ENCODE results near the gene PARVA.

Gene PARVA

DNA sequence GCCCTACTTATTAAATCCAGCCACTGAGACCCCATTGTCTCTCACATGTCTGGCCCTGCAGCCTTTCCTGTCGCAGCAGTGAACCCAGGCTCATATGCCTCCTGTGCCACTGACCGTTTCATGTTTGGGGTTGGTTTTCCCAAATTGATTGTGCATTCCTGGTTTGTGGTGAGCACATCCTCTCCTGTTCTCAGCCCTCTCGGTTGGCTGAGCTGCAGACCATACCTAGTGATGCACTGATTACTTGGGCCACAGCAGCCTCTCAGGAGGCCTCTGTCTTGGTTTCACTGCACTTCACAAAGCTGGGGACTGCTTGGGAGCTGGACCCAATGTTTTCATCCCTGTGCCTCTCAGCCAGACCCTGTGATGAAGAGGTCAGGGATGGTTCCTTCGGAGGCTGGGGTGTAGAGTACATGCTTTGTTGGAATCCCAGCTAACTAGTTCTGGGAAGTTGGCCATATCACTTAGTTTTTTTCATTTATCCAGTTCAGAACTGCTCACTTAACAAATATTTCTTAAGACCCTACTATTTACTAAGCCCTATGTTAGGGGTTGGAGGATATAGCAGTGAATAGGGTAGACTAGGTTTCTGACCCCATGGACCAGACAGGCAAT lies 30.9 kb downstream of the PARVA start:
- no peak for FAIRE-seq

DNA sequence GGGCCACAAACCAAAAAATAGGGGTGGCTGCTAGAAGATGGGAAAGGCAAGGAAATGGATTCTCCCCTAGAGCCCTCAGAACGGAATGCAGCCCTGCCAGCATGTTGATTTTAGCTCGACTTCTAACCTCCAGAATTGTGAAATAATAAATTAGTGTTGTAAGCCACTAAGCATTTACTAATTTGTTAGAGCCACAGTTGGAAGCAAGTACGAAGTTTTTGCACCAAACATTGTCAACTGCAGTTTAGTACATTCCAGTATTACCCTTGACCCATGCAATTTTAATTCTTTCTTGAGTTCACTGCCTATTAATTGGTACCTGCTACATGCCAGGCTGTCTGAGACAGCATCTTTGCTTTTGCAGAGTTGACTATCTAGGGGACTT lies 32.2 kb downstream of the PARVA start:
- FAIRE-seq, result no peak

DNA sequence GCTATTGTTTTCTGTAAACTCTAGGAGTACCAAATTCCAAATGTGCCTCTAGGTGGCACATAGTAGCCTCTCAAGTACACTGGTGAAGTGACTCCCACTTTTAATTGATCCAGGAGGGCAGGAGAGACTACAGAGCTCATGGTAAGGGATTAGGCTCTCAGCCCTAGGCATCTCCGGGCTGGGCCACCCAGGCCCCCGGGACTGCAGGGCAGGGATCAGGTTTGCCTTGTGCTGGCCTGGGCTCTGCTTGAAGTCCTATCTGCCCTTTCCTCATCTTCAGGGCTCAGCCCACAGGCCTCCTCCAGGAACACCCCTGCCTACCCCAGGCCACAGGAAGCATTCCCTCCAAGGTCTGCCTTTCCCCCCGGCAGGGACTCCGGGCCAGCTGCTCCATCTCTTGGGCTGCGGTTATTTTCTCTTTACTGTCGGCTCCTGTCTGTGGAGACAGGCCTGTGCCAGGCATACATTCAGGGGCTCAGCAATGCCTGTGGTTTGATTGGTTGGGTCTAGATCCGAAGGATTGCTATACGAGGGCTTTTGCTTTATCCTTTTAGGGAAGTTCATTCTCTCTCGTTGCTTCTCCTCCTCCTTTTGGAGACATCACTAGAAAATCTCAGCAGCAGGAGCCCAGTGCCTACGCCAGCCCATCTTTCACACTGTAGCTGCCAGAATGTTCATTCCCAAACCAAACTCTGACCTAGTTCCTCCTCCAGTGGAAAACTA lies 32.8 kb downstream of the PARVA start:
- no peak for FAIRE-seq

DNA sequence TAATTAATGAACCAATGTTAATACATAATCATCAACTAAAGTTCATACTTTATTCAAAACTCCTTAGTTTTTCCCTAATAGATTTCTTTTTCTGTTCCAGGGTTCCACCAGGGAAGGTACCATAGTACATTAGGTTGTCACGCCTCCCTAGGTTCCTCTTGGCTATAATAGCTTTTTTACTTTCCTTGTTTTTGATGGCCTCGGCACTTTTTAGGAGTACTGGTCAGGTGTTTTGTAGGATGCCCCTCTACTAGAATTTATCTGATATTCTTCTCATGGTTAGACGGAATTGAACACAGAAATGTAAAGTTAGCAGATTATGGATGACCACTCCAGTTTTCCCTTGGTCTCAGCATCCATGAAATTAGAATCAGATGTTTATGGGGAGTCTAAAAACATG lies 34.0 kb downstream of the PARVA start:
- no peak for FAIRE-seq

DNA sequence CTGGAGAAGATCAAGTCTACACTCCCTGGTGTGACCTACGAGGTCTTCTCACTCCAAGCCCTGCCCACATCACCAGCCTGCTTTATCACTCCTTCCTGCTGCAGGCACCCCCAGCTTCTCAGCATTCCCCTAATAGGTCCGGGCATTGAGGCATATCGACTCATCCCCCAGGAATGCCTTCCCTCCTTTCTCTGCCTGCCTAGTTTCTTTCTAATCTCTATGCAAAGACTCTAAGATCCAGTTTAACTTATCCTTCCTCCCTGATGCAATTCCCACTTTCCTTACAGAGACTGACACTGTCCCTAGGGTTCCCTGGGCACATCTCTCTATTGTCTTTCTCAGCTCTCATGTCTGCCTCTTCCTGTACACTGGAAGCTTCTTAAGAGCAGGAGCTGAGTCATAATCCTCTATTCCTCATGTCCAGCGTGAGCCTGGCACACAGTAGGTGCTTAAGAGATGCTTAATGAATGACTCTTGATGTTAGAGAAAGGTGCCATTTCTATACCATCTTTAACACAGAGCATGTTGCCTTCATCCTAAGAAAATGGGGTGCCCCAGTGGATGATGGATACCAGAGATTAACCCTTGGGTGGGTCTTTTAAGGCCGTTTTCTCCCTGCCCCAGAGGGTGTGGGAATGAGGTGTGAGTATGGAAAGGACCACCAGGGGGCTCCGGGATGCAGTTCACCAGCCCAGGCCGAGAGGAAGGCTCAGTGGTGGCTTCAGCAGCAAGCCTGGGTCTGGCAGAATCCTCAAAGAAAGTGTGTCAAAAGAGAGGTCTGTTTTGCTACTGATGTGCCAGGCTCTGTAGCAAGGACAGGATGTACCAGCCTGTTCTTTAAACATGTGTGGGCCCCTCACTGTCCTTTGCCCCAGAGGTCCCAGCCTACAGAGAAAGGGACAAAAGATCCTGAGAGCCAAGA lies 34.7 kb downstream of the PARVA start:
- FAIRE-seq, result no peak

DNA sequence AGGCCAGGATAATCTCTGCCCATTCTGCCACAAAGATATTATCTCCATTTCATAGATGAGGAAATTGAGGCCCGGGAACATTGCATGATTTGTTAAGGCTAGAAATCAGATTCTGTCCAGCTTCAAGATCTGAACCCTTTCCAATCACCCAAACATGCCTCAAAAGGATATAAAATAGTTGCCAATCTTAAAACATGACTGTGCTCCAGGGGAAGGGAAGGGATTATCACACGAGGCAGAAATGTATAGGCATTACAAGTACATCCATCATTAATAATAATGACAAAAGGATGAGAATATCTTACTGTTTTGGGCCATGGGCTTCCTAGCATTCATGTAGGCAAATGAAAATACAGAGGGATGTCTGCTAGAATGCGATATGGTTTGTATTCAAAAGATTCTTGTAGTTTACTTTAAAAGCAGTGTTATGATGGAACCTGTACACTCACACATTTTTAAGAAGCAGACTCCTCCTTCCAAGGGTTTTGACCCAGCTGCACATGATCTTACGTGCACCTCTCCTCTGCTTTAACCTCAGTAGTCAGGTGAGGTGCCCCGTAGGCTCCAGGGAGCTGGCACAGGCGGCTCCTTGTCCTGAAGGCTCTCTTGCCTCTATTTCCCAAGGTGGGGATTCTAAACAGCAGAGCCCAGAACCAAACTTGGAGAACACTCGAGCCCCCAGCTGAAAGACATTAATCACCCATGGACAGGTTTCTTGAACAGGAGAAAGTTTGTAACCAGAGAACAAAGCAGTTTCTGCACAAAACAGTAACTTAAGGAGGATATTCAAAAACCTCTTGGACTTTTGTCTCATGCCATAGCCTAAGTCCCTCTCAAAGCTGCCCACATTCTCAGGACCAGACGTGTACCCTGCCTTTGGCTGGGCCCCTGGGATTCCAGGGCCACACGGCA lies 36.0 kb downstream of the PARVA start:
- no peak for FAIRE-seq

DNA sequence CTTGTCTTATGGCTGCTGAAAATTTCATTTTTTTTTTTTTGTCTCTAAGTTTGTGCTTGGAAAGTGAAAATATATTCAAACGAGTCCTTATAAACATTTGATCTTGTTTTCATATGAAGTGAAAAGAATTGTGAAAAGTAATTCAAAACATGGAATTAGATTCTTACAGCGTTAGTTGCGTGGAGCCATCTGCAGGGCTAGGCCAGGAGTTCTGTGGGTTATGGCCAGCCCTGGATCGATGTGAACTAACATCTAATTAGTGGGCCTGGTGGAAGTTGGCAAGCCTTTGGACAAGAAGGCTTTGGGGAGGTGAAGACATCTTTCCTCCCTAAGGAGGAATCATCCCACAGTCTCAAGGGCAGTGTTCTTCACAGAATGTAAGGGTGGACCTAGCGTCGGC lies 37.2 kb downstream of the PARVA start:
- FAIRE-seq, result no peak

DNA sequence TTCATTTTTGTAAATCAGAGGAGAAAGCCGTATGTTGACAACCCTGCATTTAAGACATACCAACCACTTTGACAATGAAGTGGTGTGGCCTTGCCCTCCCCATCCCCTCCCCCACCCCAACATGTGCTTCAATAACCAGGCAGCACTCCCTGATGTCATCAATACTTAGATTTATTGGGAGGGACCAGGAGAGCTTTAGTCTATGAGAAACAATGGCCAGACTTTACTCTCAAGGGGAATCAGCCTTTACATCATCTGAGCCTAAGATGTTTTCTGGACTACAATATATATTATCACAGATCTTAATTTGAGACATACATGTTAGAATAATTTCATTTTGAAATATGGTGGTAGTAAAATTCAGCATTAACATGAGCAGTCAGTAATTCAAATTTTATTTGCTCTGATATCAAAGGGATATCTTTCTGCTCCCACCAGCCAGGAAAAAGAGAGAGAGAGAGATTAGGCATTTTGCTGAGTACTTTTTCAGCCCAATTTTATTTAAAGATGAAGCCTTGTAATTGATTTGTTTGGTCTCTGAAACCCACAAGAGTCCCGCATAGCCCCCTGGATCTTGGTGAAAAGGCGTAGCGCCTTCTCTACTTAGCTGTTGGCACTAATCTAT lies 38.1 kb downstream of the PARVA start:
- no peak for FAIRE-seq

DNA sequence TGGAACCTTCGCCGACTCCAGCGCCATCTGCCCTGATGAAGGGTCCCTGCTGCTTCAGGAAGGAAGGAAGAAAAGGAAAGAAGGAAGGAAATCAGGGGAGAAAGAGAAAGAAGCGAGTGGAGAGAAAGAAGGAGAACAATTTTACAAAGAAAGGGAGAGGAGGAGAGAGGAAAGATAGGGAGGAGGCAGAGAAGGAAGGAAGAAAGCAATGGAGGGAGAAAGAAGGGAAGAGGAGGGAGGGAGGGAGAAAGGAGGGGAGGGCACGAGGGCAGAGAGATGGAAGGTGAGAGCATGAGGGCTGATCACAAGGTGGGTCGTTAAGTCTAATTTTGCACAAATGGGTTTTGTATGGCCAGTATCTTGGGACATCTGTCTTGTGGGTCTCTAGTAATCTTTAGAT lies 39.2 kb downstream of the PARVA start:
- FAIRE-seq, result no peak

DNA sequence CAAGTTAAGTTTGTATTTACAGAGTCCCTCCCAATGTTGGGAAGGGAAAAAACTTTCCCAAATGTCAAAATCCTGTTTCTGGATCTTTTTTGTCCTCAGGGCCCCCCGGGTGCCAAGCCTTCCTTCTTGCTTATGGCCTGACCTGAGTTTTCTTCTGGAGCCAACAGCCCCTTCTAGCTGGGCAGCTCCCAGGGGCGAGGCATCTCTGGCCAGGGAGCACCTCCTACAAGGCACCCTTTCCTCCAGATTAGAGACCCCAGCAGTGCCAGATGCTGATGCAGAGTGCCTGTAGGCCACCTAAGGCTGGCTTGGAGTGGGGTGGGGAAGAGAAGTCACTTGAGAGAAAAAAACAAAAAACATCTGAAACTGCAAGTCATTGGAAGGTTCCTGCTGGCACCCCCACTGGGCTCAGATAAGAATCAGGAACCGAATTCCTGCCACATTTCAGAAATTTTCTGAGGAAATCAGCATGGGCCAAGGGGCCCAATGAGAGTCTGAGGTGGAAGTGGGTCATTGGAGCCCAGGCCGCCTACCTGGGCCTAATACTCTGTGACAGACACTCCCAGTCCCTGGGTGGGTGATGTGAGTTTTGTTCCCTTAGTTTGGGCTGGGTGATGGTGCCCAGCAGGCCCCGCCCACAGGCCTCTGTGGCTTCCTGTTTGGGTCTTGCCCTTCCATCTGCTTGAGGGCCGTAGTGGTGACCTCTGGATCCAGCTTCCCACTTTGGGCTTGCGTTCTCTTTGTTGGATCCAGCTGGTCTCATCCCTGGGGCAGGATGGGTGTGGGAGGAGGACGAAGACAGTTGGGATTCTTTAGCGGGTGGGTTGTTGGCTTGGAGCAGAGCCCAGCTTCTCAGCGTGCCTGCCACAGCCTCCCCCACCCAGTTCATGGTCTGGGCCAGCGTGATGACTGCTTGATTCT lies 40.6 kb downstream of the PARVA start:
- no peak for FAIRE-seq

DNA sequence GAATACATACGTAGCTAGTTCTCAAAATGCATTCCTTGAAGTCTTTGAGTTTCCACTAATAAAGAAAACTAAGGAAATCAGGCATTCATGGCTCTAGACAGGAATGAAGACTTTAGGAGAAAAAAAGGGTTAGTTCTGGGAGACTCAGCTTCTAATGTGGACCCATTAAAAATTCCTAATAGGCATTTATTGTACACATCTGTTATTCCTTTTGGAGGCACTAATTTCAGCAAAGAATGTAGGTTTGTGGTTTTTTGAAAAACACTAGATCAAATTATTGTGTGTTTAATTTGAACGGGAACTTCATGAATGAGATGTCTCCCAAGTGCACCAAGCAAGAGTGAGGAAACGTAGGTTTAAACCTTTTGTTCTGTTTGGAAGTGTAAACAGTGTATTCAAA lies 42.7 kb downstream of the PARVA start:
- no peak for FAIRE-seq

DNA sequence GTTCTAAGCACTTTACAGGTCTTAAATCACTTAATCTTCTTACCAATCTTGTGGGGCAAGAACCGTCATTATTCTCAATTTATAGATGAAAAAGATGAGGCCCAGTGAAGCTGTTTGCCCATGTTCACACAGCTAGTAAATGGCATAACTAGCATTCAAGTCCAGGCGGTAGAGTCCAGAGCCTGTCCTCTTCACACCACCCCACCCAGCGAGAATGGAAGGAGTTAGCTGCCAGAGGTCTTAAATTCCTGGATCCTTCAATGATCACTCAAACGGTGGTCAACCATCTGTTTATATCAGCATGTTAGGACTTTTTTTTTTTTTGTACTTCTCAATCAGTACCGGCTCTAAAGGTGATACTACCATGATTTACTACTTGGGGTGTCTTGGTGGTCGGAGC lies 43.3 kb downstream of the PARVA start:
- no peak for FAIRE-seq

DNA sequence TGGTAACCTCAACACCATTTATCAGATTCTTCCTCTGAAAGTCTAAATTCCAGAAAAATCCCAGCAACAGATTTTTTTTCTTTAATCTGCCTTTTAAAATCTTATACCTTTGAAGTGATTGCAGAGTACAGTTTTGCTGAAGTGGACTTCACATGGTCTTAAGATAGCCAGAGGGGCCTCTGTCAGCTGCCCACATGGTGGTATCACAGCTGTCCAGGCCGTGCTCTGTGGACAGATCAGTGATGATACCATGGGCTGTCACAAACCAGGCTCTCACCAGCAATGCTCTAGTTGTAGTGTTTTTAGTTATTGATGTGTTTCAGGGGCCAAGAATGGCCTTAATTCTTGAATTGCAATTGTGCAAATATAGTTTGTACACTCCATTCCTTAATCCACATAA lies 44.0 kb downstream of the PARVA start:
- no peak for FAIRE-seq

DNA sequence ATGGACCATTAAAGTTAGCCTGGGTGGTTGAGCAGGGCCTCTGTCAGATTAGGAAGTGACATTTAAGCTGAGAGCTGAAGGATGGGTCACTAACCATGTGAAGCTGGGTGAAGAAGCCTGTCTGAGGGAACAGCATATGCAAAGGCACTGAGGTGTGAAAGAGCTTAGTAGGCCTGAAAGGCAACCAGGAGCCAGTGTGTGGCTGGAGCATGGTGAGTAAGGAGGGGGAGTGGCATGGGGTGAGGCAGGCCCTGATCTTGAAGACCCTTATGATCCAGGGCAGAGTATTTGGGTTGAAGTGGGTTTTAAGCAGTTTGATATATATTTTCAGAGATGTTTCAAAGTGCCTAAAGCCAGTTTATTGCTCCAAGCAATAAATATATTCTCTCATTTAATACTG lies 48.8 kb downstream of the PARVA start:
- FAIRE-seq, result no peak

DNA sequence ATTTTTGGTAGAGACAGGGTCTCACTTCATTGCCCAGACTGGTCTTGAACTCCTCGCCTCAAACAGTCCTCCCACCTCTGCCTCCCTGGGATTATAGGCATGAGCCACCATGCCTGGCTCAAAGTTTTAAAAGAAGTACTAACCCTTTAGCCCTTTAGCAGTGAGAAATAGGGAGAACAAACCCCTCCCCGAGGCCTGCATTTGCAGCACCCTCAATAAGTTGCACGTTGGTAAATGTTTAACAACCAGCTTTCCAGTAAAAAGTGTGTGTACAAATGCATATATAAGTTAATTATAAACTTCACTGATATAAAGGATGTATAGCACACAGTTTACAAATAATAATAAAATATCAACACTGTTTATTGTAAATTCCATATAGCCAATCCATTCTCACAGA lies 51.8 kb downstream of the PARVA start:
- no peak for FAIRE-seq

DNA sequence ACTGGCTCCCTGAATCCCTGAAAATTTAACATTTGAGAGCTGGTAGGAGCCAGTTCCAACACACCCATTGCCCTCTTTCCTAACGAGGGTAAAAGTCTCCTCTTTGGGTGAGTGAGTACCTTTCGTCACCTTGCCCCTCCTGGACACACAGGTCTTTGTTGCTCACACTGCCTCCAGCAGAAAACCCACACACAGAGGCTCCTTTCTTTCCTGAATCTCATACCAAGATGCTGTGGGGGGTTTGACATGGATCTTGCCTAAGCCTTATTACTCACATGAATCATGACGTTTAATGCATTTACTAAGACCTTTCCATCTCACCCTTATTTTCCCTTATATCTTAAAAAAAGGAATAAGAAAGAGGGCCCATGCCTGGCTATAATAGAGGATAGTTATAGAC lies 53.0 kb downstream of the PARVA start:
- no peak for FAIRE-seq

DNA sequence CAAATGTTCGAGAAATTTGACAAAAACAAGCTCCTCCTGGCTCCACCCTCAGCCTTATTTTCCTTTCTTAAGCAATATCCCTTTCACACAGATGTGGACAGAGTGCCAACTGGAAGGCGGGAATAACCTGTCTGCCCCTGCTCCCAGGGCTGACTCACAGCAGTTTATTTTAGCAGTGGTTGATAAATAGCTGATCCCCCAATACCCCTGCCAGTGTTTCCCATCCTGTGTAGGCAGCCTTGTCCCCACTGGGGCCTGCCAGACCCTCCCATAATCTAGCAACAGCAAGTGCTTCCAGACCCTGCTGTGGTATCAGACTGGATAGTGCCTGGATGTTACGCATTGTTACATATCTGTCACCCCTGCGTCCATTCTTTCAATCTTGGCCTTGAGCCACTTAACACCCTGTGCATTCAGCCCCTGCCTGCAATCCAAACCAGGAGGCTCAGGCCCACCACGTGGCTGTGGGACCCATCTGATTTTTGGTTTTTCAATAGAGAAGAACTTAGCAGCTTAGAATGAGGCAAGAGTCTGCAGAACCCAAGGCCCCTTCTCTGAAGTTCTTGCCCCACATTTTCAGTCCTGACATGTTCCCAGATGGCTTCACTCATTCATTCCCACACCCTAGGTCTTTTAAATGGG lies 53.7 kb downstream of the PARVA start:
- FAIRE-seq, result no peak

DNA sequence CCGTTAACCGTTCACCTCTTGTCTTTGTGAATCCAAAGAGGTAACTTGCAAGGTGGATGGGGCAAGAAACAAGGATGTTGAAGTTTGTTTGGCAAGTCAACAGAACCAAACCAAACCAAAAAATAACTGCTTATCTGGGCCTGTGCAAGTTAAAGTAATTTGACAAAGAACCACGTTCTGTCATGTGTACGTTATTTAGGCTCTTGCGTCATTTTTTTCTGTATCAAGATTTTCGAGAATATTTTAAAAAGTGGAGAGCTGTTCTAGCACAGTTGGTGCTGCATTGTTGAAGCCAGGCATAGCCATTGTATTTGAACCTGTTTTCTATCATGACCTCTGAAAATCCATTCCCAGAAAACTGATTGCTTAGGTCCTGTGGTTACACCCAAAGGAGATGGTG lies 55.1 kb downstream of the PARVA start:
- FAIRE-seq, result no peak

DNA sequence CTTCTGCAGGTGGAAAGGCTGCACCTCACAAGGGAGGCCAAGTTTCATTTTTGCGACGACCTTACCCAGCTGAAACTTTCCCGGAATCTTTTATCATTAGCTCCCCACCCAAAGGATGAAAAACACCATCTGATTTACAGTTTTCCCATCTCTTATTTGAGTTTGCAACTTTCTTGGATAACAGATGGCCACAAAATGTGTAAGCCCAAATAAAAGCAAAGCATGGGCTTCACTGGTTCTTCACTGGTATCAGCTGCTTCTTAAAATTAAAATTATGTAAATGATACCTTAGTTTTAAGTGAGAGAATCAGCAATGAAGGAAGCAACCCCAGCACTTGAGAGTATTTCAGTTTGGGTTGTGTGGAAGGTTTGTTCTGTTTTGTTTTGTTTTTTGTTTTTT lies 55.8 kb downstream of the PARVA start:
- FAIRE-seq, result no peak

DNA sequence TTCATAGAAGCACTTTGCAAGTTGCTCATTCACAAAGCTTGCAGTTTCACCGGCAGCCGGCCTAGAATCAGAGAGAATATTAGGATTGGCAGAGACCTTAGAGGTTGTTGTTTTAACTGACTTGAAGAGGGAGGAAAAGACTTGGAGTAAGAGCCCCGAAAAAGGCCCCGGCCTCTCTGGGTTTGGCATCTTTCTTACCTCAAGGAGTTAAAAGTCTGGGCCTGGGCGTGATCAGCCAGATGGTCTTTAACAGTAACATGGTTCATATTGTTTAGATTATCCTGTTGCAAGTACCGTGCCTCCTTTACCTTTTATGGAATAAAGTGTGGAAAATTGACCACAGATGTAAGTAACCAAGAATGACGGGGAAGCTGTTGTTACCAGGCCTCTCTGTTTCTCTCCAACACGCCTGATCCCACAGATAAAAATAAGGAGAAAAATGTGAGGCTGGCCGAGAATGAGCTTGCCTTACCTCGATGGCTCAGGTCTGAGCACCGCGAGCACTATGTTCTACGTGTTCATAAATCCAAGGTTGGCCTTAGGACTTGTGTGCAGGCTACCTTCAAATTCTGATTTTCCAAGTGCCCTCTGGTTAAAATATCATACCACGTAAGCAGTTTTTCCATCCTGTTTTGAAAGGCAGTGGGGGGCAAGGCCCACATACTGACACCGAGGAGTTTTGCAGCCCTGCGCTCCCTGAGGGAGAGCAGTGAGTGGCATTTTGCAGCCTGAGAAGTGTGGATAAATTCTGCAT lies 56.4 kb downstream of the PARVA start:
- no peak for FAIRE-seq

Data from TTC549 (cell line).